Thoracic aorta (tissue), 2 donors: ENCODE data around the gene OR2A25. TPM values are rescaled to one million over a fixed set of nuclear protein-coding genes. Genes with fewer than 3 reads are reported as not detected.

Source experiments
- ATAC-seq: fragments of 150-250 bp; one replicate; pipeline ENCODE4 v1.8.0; 2017; ENCODE audit warnings: low read depth; ENCODE audit not compliant: insufficient number of reproducible peaks, low FRiP score
- DNase-seq: peaks from one replicate; pipeline ENCODE4 v3.0.0-alpha.2; 2020; ENCODE audit warnings: low spot score
- H3K27ac ChIP-seq, 2 donors: fragments of 200-600 bp; sonication (generic); 1 replicate in 1 of 2; 2 replicates in 1 of 2; pipeline ENCODE4 v1.5.1; 2016; ENCODE audit warnings: mild to moderate bottlenecking in 2 of 2, moderate library complexity in 2 of 2
- H3K27me3 ChIP-seq: fragments of 200-600 bp; sonication (generic); replicated peaks from 2 replicates; pipeline ENCODE4 v1.6.0; 2016; ENCODE audit warnings: mild to moderate bottlenecking; ENCODE audit not compliant: insufficient read depth
- H3K36me3 ChIP-seq: fragments of 200-600 bp; sonication (generic); one replicate; pipeline ENCODE4 v1.5.1; 2016
- H3K4me1 ChIP-seq, 2 donors: fragments of 200-600 bp; sonication (generic); 1 replicate in 1 of 2; 2 replicates in 1 of 2; pipeline versions ENCODE4 v1.5.1 to v1.6.0; 2016; ENCODE audit warnings: low read depth in 2 of 2, mild to moderate bottlenecking in 1 of 2; ENCODE audit not compliant: control insufficient read depth in 1 of 2
- H3K4me3 ChIP-seq: fragments of 200-600 bp; sonication (generic); 2 replicates; pipeline ENCODE4 v1.5.1; 2016; ENCODE audit warnings: mild to moderate bottlenecking
- H3K9me3 ChIP-seq: fragments of 200-600 bp; sonication (generic); 2 replicates; pipeline ENCODE4 v1.5.1; 2016
- CTCF ChIP-seq: fragments of 200-600 bp; sonication (generic); IDR thresholded peaks from one replicate; pipeline ENCODE4 v1.5.1; 2019; ENCODE audit warnings: antibody characterized with exemption
- total RNA-seq, 2 donors: library from RNA; depleted of rRNA; stranded (reverse); fragments of >200 nt; gene quantifications; one replicate each; pipeline versions ENCODE4 v1.1.0 to v1.2.3, GENCODE V29; 2016

The OR2A25 gene
- total RNA-seq, 2 donors from 2014 or later, result not detected

GRCh38 chr7:144090667-144091066 is 21.1 kb downstream of the OR2A25 start:
- DNase-seq, result no peak
- ATAC-seq, result no peak
- H3K9me3 ChIP-seq, result peaks cover 7% of the 10 kb centered on the region
- H3K36me3 ChIP-seq, result no peaks in the 10 kb centered on the region
- H3K4me3 ChIP-seq, result no peak overlapping the region
- H3K4me1 ChIP-seq, result peaks cover 0 to 6% of the 10 kb centered on the region in 2 donors
- H3K27ac ChIP-seq, result no peak overlapping the region
- no peak for TF ChIP-seq CTCF
- H3K27me3 ChIP-seq, result no peaks in the 10 kb centered on the region

- H3K36me3 ChIP-seq, result no peaks in the 10 kb centered on the region
- no peak for TF ChIP-seq CTCF
- H3K9me3 ChIP-seq, result no peaks in the 10 kb centered on the region
- H3K4me1 ChIP-seq, result no peaks in the 10 kb centered on the region
- H3K27ac ChIP-seq, result no peak overlapping the region
- H3K27me3 ChIP-seq, result no peaks in the 10 kb centered on the region
- no peak overlapping the region for H3K4me3 ChIP-seq
- ATAC-seq (no peak), DNase-seq (no peak)
Observed at GRCh38 chr7:144098776-144099175, 29.2 kb downstream of the OR2A25 start.

DNA sequence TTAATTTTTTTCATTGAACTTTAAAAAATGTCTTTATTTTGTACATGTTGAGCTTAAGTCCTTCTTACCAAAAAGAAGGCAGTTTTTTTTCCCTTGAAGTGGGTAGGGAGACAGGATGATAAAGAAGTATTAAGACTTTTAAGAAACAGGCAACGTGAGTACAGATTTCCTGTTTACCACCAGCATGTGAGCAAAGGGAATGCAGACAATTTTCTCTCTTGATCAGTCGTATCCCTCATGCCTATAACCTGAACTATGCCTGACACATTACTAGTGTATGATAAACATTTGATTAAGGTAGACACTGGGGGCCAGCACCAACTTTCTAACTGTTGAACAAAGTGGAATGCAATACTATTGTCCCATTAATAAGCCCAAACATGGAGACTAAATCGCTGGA is 31.0 kb downstream of the OR2A25 start:
- ATAC-seq, result no peak
- H3K4me1 ChIP-seq, result no peaks in the 10 kb centered on the region
- no peaks in the 10 kb centered on the region for H3K36me3 ChIP-seq
- H3K4me3 ChIP-seq, result no peak overlapping the region
- no peak for DNase-seq
- no peaks in the 10 kb centered on the region for H3K27me3 ChIP-seq
- TF ChIP-seq CTCF, result no peak
- H3K9me3 ChIP-seq, result no peaks in the 10 kb centered on the region
- no peak overlapping the region for H3K27ac ChIP-seq

DNA sequence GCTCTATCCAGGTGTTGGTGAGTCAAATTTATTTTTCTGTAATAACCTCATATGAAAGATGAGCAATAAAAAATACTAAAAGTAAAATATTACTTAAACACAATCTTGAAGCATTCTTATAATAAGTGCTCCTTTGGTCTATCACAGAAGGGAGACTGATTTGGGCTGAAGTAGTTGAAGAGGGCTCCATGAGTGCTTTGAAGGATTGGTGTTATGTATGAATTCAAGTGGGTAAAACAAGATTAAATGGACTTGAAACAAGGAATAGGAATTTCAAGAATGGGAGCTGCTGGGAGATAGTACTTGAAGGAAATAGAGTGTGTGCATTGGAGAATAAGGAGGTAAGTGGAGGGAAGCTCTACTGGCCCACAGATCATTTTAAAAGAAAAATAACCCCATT is 32.4 kb downstream of the OR2A25 start:
- Histone ChIP-seq H3K4me3 (no peak overlapping the region), H3K4me1 (no peaks in the 10 kb centered on the region), H3K9me3 (no peaks in the 10 kb centered on the region), H3K36me3 (no peaks in the 10 kb centered on the region), H3K27me3 (no peaks in the 10 kb centered on the region), H3K27ac (no peak overlapping the region)
- ATAC-seq (no peak), DNase-seq (no peak)
- TF ChIP-seq CTCF, result no peak

GRCh38 chr7:144105211-144105610 is 35.6 kb downstream of the OR2A25 start:
- Histone ChIP-seq H3K4me1 (no peaks in the 10 kb centered on the region), H3K36me3 (no peaks in the 10 kb centered on the region), H3K9me3 (no peaks in the 10 kb centered on the region), H3K27ac (no peak overlapping the region), H3K4me3 (no peak overlapping the region), H3K27me3 (no peaks in the 10 kb centered on the region)
- TF ChIP-seq CTCF, result no peak
- DNase-seq (no peak), ATAC-seq (no peak)
